Gastroesophageal sphincter (tissue), 3 donors: ENCODE data around the gene DCPS.

Experiments used
- EP300 ChIP-seq: sonication (generic); formaldehyde crosslinking; IDR thresholded peaks from one replicate; pipeline ENCODE4 v1.6.1; 2017; ENCODE audit warnings: antibody characterized with exemption, mild to moderate bottlenecking
- POLR2A ChIP-seq, 2 donors: fragments of 450-650 bp; IDR thresholded peaks; one replicate each; pipeline ENCODE4 v1.6.1; 2017; ENCODE audit warnings: antibody characterized with exemption in 2 of 2, mild to moderate bottlenecking in 2 of 2, moderate library complexity in 1 of 2
- POLR2AphosphoS5 ChIP-seq: sonication (generic); formaldehyde crosslinking; IDR thresholded peaks from one replicate; pipeline ENCODE4 v1.6.1; 2017; ENCODE audit warnings: antibody characterized with exemption
- TF ChIP-seq, protein P1 (sequence below), 4 experiments: fragments of 200-600 bp in 2 of 4; fragments of 450-650 bp in 2 of 4; sonication (generic) in 1 of 4; IDR thresholded peaks; one replicate each; pipeline ENCODE4 v1.5.1; 2017 to 2019; ENCODE audit warnings: antibody characterized with exemption in 4 of 4, mild to moderate bottlenecking in 2 of 4, moderate library complexity in 2 of 4

DNA sequence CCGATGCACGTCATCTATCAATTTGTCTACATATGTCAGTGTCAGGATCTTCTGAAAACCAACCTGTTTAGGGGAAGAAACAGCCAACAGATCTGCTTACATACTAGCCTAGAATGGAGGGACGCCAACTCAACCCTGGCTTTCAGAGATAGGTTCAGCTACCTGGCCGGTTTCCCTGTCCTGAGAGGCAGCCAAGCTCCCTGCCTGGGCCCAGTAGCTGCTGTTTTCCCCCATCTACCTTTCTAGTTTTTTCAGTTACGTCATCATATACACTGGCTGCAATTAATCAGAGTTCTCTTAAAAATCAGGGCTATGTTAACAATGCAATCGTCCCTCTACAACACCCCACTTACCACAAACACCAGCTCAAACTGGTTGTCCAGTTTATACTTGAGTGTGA, 36.2 kb upstream of the DCPS start:
- TF ChIP-seq, protein P1, sequence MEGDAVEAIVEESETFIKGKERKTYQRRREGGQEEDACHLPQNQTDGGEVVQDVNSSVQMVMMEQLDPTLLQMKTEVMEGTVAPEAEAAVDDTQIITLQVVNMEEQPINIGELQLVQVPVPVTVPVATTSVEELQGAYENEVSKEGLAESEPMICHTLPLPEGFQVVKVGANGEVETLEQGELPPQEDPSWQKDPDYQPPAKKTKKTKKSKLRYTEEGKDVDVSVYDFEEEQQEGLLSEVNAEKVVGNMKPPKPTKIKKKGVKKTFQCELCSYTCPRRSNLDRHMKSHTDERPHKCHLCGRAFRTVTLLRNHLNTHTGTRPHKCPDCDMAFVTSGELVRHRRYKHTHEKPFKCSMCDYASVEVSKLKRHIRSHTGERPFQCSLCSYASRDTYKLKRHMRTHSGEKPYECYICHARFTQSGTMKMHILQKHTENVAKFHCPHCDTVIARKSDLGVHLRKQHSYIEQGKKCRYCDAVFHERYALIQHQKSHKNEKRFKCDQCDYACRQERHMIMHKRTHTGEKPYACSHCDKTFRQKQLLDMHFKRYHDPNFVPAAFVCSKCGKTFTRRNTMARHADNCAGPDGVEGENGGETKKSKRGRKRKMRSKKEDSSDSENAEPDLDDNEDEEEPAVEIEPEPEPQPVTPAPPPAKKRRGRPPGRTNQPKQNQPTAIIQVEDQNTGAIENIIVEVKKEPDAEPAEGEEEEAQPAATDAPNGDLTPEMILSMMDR (IDR thresholded peaks at IDR 0.05): no peak
- TF ChIP-seq POLR2AphosphoS5: no peak
- TF ChIP-seq POLR2A (IDR thresholded peaks at IDR 0.05): no peak
- TF ChIP-seq EP300: no peak
